ENCODE data around the gene PRKCA.
"Not testable (repeated sequence)": the region's sequence is repeated elsewhere in the genome, so short reads cannot be mapped to it uniquely, and the experiment has no call there.

The PRKCA gene

GRCh38 chr17:66287911-66288310 lies 14.5 kb upstream of the PRKCA start:
- no peak overlapping the region for H3K4me3 ChIP-seq (ENCODE audit: low read length)
- no peak for DNase-seq (ENCODE audit: low read depth)
- no peak for TF ChIP-seq CTCF (conservative IDR thresholded peaks at IDR 0.05; ENCODE audit: low read length)

- H3K4me3 ChIP-seq (ENCODE audit: low read length) = no peak overlapping the region
- DNase-seq (ENCODE audit: low read depth) = no peak
These were observed 12.2 kb upstream of the PRKCA start for GRCh38 chr17:66290101-66290722.

GRCh38 chr17:66292353-66292752 lies 10.1 kb upstream of the PRKCA start:
- H3K4me3 ChIP-seq (ENCODE audit: low read length) = no peak overlapping the region
- TF ChIP-seq CTCF (conservative IDR thresholded peaks at IDR 0.05; ENCODE audit: low read length) = no peak
- DNase-seq (ENCODE audit: low read depth) = no peak

More at GRCh38 chr17:66290101-66290722, 12.2 kb upstream of the PRKCA start:
- TF ChIP-seq CTCF (conservative IDR thresholded peaks at IDR 0.05; ENCODE audit: low read length) = 0 out of 2 replicates have a peak, but pooled peaks have one; percentile 12

GRCh38 chr17:66296289-66296725 lies 6.1 kb upstream of the PRKCA start:
- H3K4me3 ChIP-seq (ENCODE audit: low read length) = no peak overlapping the region
- DNase-seq (ENCODE audit: low read depth) = no peak
- TF ChIP-seq CTCF (conservative IDR thresholded peaks at IDR 0.05; ENCODE audit: low read length) = no peak

- H3K4me3 ChIP-seq (ENCODE audit: low read length); DNase-seq (ENCODE audit: low read depth): not testable (repeated sequence)
These were observed 5.0 kb upstream of the PRKCA start for GRCh38 chr17:66297443-66297842.

- TF ChIP-seq CTCF (conservative IDR thresholded peaks at IDR 0.05; ENCODE audit: low read length) = no peak
These were observed 2.7 kb upstream of the PRKCA start for GRCh38 chr17:66299711-66300110.

GRCh38 chr17:66300956-66301355 lies 1.5 kb upstream of the PRKCA start:
- no peak for DNase-seq (ENCODE audit: low read depth)
- H3K4me3 ChIP-seq (ENCODE audit: low read length) = no peak overlapping the region
- no peak for TF ChIP-seq CTCF (conservative IDR thresholded peaks at IDR 0.05; ENCODE audit: low read length)

More at GRCh38 chr17:66299711-66300110, 2.7 kb upstream of the PRKCA start:
- no peak overlapping the region for H3K4me3 ChIP-seq (ENCODE audit: low read length)
- DNase-seq (ENCODE audit: low read depth) = no peak
